ENCODE data around the gene RHBDD3. TPM values are rescaled to one million over a fixed set of nuclear protein-coding genes. Genes with fewer than 3 reads are reported as not detected.

RHBDD3 gene
- total RNA-seq, 1 donor from 2014 or later, result 17.9 TPM

- DNase-seq, result no peak
- H3K4me3 Mint-ChIP-seq, result no peak overlapping the region
- TF ChIP-seq, protein P1, sequence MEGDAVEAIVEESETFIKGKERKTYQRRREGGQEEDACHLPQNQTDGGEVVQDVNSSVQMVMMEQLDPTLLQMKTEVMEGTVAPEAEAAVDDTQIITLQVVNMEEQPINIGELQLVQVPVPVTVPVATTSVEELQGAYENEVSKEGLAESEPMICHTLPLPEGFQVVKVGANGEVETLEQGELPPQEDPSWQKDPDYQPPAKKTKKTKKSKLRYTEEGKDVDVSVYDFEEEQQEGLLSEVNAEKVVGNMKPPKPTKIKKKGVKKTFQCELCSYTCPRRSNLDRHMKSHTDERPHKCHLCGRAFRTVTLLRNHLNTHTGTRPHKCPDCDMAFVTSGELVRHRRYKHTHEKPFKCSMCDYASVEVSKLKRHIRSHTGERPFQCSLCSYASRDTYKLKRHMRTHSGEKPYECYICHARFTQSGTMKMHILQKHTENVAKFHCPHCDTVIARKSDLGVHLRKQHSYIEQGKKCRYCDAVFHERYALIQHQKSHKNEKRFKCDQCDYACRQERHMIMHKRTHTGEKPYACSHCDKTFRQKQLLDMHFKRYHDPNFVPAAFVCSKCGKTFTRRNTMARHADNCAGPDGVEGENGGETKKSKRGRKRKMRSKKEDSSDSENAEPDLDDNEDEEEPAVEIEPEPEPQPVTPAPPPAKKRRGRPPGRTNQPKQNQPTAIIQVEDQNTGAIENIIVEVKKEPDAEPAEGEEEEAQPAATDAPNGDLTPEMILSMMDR (IDR thresholded peaks at IDR 0.05), result no peak
- ChIA-PET POLR2A (no interaction called here), CTCF (no interaction called here)
- no peak overlapping the region for H3K27ac Mint-ChIP-seq
- no peaks in the 10 kb centered on the region for H3K9me3 Mint-ChIP-seq
- peaks cover 12% of the 10 kb centered on the region for H3K4me1 Mint-ChIP-seq
- H3K36me3 Mint-ChIP-seq (ENCODE audit: low read depth), result no peaks in the 10 kb centered on the region
- intact Hi-C loops (cut with micrococcal nuclease), result no loop called here
- no peak for ATAC-seq (ENCODE audit: low read depth)
- H3K27me3 Mint-ChIP-seq, result peaks cover 55% of the 10 kb centered on the region
These were observed 54.3 kb downstream of the RHBDD3 start for GRCh38 chr22:29213493-29213892.

- ATAC-seq (ENCODE audit: low read depth), result no peak
- Mint-ChIP-seq H3K4me1 (peaks cover 12% of the 10 kb centered on the region), H3K36me3 (ENCODE audit: low read depth) (no peaks in the 10 kb centered on the region), H3K27ac (no peak overlapping the region), H3K9me3 (no peaks in the 10 kb centered on the region), H3K4me3 (no peak overlapping the region), H3K27me3 (peaks cover 51% of the 10 kb centered on the region)
- ChIA-PET CTCF (no interaction called here), POLR2A (no interaction called here)
- no peak for DNase-seq
- TF ChIP-seq, protein P1 (IDR thresholded peaks at IDR 0.05), result no peak
- intact Hi-C loops (cut with micrococcal nuclease), result no loop called here
These were observed 55.0 kb downstream of the RHBDD3 start for GRCh38 chr22:29212743-29213142.

DNA sequence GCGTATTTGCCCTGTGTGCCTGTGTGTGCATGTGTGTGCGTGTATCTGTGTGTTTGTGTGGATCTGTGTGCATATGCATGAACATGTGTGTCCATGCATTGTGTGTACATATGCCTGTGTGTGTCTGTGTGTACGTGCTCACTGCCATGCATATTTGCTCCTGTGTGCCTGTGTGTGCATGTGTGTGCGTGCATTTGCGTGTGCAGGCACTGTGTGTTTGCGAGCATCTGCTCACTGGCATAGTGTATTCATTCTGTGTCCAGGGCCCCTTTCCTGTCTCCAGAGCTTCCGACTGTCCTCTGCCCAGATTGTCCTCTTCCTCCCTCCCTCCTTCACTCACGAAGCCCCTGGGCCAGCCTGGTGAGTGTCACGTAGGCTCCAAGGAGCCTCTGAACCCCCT is 56.3 kb downstream of the RHBDD3 start:
- intact Hi-C loops (cut with micrococcal nuclease), result no loop called here
- H3K27me3 Mint-ChIP-seq, result peaks cover 58% of the 10 kb centered on the region

DNA sequence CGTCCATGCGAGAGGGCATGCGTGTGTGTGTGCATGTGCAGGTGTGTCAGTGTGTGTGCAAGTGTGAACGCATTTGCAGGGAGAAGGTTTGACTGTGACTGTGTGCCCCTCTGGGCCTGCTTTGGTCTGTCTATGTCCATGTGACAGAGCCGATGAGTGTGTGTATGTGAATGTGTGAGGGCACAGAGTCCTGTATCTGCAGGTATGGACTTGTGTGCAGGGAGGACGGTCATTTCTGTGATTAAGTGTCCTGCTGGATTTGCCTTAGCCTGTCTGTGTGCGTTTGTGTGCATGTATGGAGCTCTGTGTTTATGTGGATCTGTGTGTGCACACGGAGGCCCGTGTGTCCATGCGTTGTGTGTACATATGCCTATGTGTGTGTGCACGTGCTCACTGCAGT is 56.7 kb downstream of the RHBDD3 start:
- no peak overlapping the region for H3K27ac Mint-ChIP-seq
- intact Hi-C loops (cut with micrococcal nuclease), result no loop called here
- peaks cover 57% of the 10 kb centered on the region for H3K27me3 Mint-ChIP-seq
- DNase-seq, result no peak
- TF ChIP-seq, protein P1 (IDR thresholded peaks at IDR 0.05), result no peak
- ChIA-PET POLR2A (interaction anchor here (0.6 kb wide), 1 partner anchor 289 kb away, joined by 4 read pairs; no protein-coding TSS in a partner anchor), CTCF (no interaction called here)
- no peak overlapping the region for H3K4me3 Mint-ChIP-seq
- no peak for ATAC-seq (ENCODE audit: low read depth)
- no peaks in the 10 kb centered on the region for H3K36me3 Mint-ChIP-seq (ENCODE audit: low read depth)
- H3K9me3 Mint-ChIP-seq, result no peaks in the 10 kb centered on the region
- H3K4me1 Mint-ChIP-seq, result peaks cover 15% of the 10 kb centered on the region

More for the DNA sequence above, 56.3 kb downstream of the RHBDD3 start:
- no peaks in the 10 kb centered on the region for H3K36me3 Mint-ChIP-seq (ENCODE audit: low read depth)
- POLR2A ChIA-PET, result no interaction called here
- TF ChIP-seq, protein P1 (IDR thresholded peaks at IDR 0.05), result no peak
- ATAC-seq (ENCODE audit: low read depth), result no peak
- no peak for DNase-seq
- no peak overlapping the region for H3K27ac Mint-ChIP-seq
- CTCF ChIA-PET, result no interaction called here
- H3K9me3 Mint-ChIP-seq, result no peaks in the 10 kb centered on the region
- no peak overlapping the region for H3K4me3 Mint-ChIP-seq
- H3K4me1 Mint-ChIP-seq, result peaks cover 13% of the 10 kb centered on the region

Other genes with a start within 250 kb of the RHBDD3 start
- not detected in 2 replicates for gene C22orf31, start 206.2 kb downstream of the RHBDD3 start, total RNA-seq
- not detected in 2 replicates for gene KREMEN1, start 194.9 kb downstream of the RHBDD3 start, total RNA-seq
- not detected in 2 replicates for gene EMID1, start 62.1 kb downstream of the RHBDD3 start, total RNA-seq
- gene EWSR1, start 287 bp upstream of the RHBDD3 start, total RNA-seq, result 347 and 382 TPM in 2 replicates
- gene GAS2L1, start 38.7 kb upstream of the RHBDD3 start, total RNA-seq, result not detected in 2 replicates
- gene RASL10A, start 47.7 kb upstream of the RHBDD3 start, total RNA-seq, result 0.98 and 1.0 TPM in 2 replicates
- gene AP1B1, start 120.6 kb upstream of the RHBDD3 start, total RNA-seq, result 120 and 132 TPM in 2 replicates
- not detected in 2 replicates for gene RFPL1, start 170.6 kb upstream of the RHBDD3 start, total RNA-seq
- gene NEFH, start 212.2 kb upstream of the RHBDD3 start, total RNA-seq, result 0.15 and 0.20 TPM in 2 replicates

All from activated B cell treated with CpG ODN at 0.5 μM for 24 hours (primary cell).